Inferior parietal cortex (tissue), 1 donor: ENCODE measurements around the gene CCDC146.
"Not testable (repeated sequence)": the region's sequence is repeated elsewhere in the genome, so short reads cannot be mapped to it uniquely, and the experiment has no call there.

Experiments used
- DNase-seq: peaks from one replicate; pipeline ENCODE4 v3.0.0-alpha.2; 2016; ENCODE audit errors: extremely low spot score

CCDC146 gene

GRCh38 chr7:77154917-77155464 lies 32.6 kb downstream of the CCDC146 start:
- DNase-seq, result not testable (repeated sequence)

- DNase-seq, result not testable (repeated sequence)
Measured at GRCh38 chr7:77155601-77156377, 33.4 kb downstream of the CCDC146 start.

- not testable (repeated sequence) for DNase-seq
Measured at GRCh38 chr7:77157034-77157433, 34.6 kb downstream of the CCDC146 start.

GRCh38 chr7:77157446-77157845 lies 35.0 kb downstream of the CCDC146 start:
- peak; percentile 2 for DNase-seq

- DNase-seq, result not testable (repeated sequence)
Measured at GRCh38 chr7:77171073-77171472, 48.7 kb downstream of the CCDC146 start.

- DNase-seq, result not testable (repeated sequence)
Measured at GRCh38 chr7:77172437-77173172, 50.2 kb downstream of the CCDC146 start.

GRCh38 chr7:77174418-77174817 lies 52.0 kb downstream of the CCDC146 start:
- not testable (repeated sequence) for DNase-seq

GRCh38 chr7:77175274-77175800 lies 52.9 kb downstream of the CCDC146 start:
- DNase-seq, result not testable (repeated sequence)

- DNase-seq, result not testable (repeated sequence)
Measured at GRCh38 chr7:77177321-77177904, 55.0 kb downstream of the CCDC146 start.

GRCh38 chr7:77178024-77178423 lies 55.6 kb downstream of the CCDC146 start:
- DNase-seq, result not testable (repeated sequence)

- no peak for DNase-seq
Measured at GRCh38 chr7:77181015-77181595, 58.7 kb downstream of the CCDC146 start.

- no peak for DNase-seq
Measured at GRCh38 chr7:77181734-77182133, 59.3 kb downstream of the CCDC146 start.

GRCh38 chr7:77182261-77182660 lies 59.8 kb downstream of the CCDC146 start:
- no peak for DNase-seq

- DNase-seq, result no peak
Measured at GRCh38 chr7:77184463-77184862, 62.0 kb downstream of the CCDC146 start.

GRCh38 chr7:77184990-77185389 lies 62.6 kb downstream of the CCDC146 start:
- DNase-seq, result no peak

GRCh38 chr7:77185866-77186265 lies 63.5 kb downstream of the CCDC146 start:
- no peak for DNase-seq

GRCh38 chr7:77188731-77189437 lies 66.5 kb downstream of the CCDC146 start:
- DNase-seq, result no peak

GRCh38 chr7:77197141-77197540 lies 74.7 kb downstream of the CCDC146 start:
- no peak for DNase-seq

GRCh38 chr7:77199013-77199966 lies 76.9 kb downstream of the CCDC146 start, which contains the start of gene FGL2:
TSS of gene FGL2 (minus strand) at chr7:77199819. CDS start at chr7:77199793, 26 bp downstream.
- peak; percentile 42 for DNase-seq

GRCh38 chr7:77200542-77200941 lies 78.1 kb downstream of the CCDC146 start:
- no peak for DNase-seq
